CD14-positive monocyte (primary cell): Measurements from ENCODE around the gene TTC39A. TPM values are rescaled to one million over a fixed set of nuclear protein-coding genes. Genes with fewer than 3 reads are reported as not detected.
"Not testable (repeated sequence)": the region's sequence is repeated elsewhere in the genome, so short reads cannot be mapped to it uniquely, and the experiment has no call there.

Experiments
- DNase-seq, 3 donors: peaks; one replicate each; pipeline ENCODE4 v3.0.0-alpha.2; 2011 to 2022
- H2AFZ ChIP-seq: 2 replicates; pipeline ENCODE4 v1.6.0; 2012; ENCODE audit warnings: mild to moderate bottlenecking, low read depth, low read length, inconsistent platforms; ENCODE audit not compliant: insufficient read depth, poor library complexity, severe bottlenecking
- H3K27ac ChIP-seq, 2 donors: 1 replicate in 1 of 2; 2 replicates in 1 of 2; pipeline ENCODE4 v1.5.1; 2012 to 2013; ENCODE audit warnings: low read length in 2 of 2, control low read depth in 1 of 2, inconsistent platforms in 1 of 2, low read depth in 1 of 2, mild to moderate bottlenecking in 1 of 2
- H3K27me3 ChIP-seq, 2 donors: one replicate each; pipeline versions ENCODE4 v1.6.0 to v1.6.1; 2011 to 2013; ENCODE audit warnings: low read length in 2 of 2; ENCODE audit not compliant: control insufficient read depth in 2 of 2, insufficient read depth in 2 of 2
- H3K36me3 ChIP-seq, 2 donors: replicated peaks in 1 of 2; 1 replicate in 1 of 2; 2 replicates in 1 of 2; pipeline versions ENCODE4 v1.5.1 to v1.6.1; 2012 to 2013; ENCODE audit warnings: low read length in 2 of 2, control low read depth in 1 of 2, inconsistent platforms in 1 of 2, mild to moderate bottlenecking in 1 of 2; ENCODE audit not compliant: insufficient read depth in 2 of 2, control insufficient read depth in 1 of 2
- H3K4me1 ChIP-seq, 2 donors: 1 replicate in 1 of 2; 2 replicates in 1 of 2; pipeline versions ENCODE4 v1.5.1 to v1.6.1; 2012 to 2013; ENCODE audit warnings: low read length in 2 of 2, control low read depth in 1 of 2, inconsistent platforms in 1 of 2, mild to moderate bottlenecking in 1 of 2, moderate library complexity in 1 of 2; ENCODE audit not compliant: insufficient read depth in 2 of 2, control insufficient read depth in 1 of 2
- H3K4me2 ChIP-seq: replicated peaks from 2 replicates; pipeline ENCODE3; 2012; ENCODE audit warnings: low read length, moderate library complexity, mild to moderate bottlenecking; ENCODE audit not compliant: poor library complexity, severe bottlenecking; ENCODE audit errors: extremely low read depth
- H3K4me3 ChIP-seq, 3 experiments: fragments of 200-600 bp in 1 of 3; sonication (generic) in 1 of 3; replicated peaks in 1 of 3; 1 replicate in 2 of 3; 2 replicates in 1 of 3; pipeline ENCODE4 v1.5.1; 2011 to 2013; ENCODE audit warnings: low read length in 3 of 3, mild to moderate bottlenecking in 3 of 3, control low read depth in 2 of 3, low read depth in 2 of 3, inconsistent platforms in 1 of 3, moderate library complexity in 1 of 3
- H3K79me2 ChIP-seq: 2 replicates; pipeline ENCODE4 v1.6.0; 2012; ENCODE audit warnings: mild to moderate bottlenecking, control low read depth, inconsistent platforms, low read length, moderate library complexity; ENCODE audit not compliant: insufficient read depth
- H3K9ac ChIP-seq: 2 replicates; pipeline ENCODE4 v1.6.0; 2017; ENCODE audit warnings: low read length, mild to moderate bottlenecking; ENCODE audit not compliant: insufficient read depth, poor library complexity, severe bottlenecking
- H3K9me3 ChIP-seq, 2 donors: replicated peaks in 1 of 2; 1 replicate in 1 of 2; 2 replicates in 1 of 2; pipeline versions ENCODE4 v1.5.1 to v1.6.1; 2012 to 2013; ENCODE audit warnings: low read length in 2 of 2, control low read depth in 1 of 2; ENCODE audit not compliant: control insufficient read depth in 1 of 2, insufficient read depth in 1 of 2
- H4K20me1 ChIP-seq: 2 replicates; pipeline ENCODE4 v1.6.0; 2012; ENCODE audit warnings: mild to moderate bottlenecking, low read length, control low read depth, moderate library complexity; ENCODE audit not compliant: insufficient read depth
- H3K27ac Mint-ChIP-seq, 7 donors: one replicate each; pipeline ENCODE4 v1.8.0; 2020; ENCODE audit warnings: mild to moderate bottlenecking in 7 of 7, mixed read lengths in 7 of 7, moderate library complexity in 6 of 7, inconsistent platforms in 2 of 7
- H3K27me3 Mint-ChIP-seq, 3 donors: one replicate each; pipeline ENCODE4 v1.8.0; 2021 to 2022; ENCODE audit warnings: low read depth in 3 of 3, mild to moderate bottlenecking in 3 of 3, mixed read lengths in 3 of 3, moderate library complexity in 3 of 3, inconsistent platforms in 1 of 3
- H3K36me3 Mint-ChIP-seq, 2 donors: one replicate each; pipeline ENCODE4 v1.8.0; 2020; ENCODE audit warnings: mixed read lengths in 2 of 2, inconsistent platforms in 1 of 2, mild to moderate bottlenecking in 1 of 2
- H3K4me1 Mint-ChIP-seq: one replicate; pipeline ENCODE4 v1.8.0; 2020; ENCODE audit warnings: mild to moderate bottlenecking, mixed read lengths
- H3K4me3 Mint-ChIP-seq, 2 donors: one replicate each; pipeline ENCODE4 v1.8.0; 2020; ENCODE audit warnings: mild to moderate bottlenecking in 2 of 2, mixed read lengths in 2 of 2, moderate library complexity in 1 of 2
- H3K9me3 Mint-ChIP-seq, 7 donors: one replicate each; pipeline ENCODE4 v1.8.0; 2020 to 2022; ENCODE audit warnings: mixed read lengths in 7 of 7, mild to moderate bottlenecking in 6 of 7, moderate library complexity in 6 of 7, inconsistent platforms in 2 of 7
- WGBS: methylation state at CpG from one replicate; pipeline ENCODE4 v1.1.5; 2013; ENCODE audit warnings: missing lambda C conversion rate; ENCODE audit not compliant: insufficient coverage; 5-methylcytosine and 5-hydroxymethylcytosine counted together
- intact Hi-C, 2 donors: fragments of 100-400 bp; cut with micrococcal nuclease; formaldehyde crosslinking; loops; one replicate each; pipeline versions ENCODE4 v1.15.0 to v1.15.1; 2023
- polyA plus RNA-seq, 3 donors: library from polyadenylated mRNA; depleted of rRNA in 1 of 3; unstranded in 2 of 3; stranded (reverse) in 1 of 3; fragments of 300-500 nt in 2 of 3; fragments of >200 nt in 1 of 3; fragmentation: Illumina TruSeq in 2 of 3; gene quantifications; 1 replicate in 2 of 3; 2 replicates in 1 of 3; pipeline ENCODE4 v1.2.3, GENCODE V29; 2012 to 2021
- TF ChIP-seq, protein P1 (sequence below): fragments of 200-600 bp; IDR thresholded peaks from one replicate; pipeline ENCODE4 v1.8.0; 2022; ENCODE audit warnings: antibody characterized with exemption, mild to moderate bottlenecking

TTC39A gene
- polyA plus RNA-seq, 3 donors = 0.16 TPM; not detected in 2

DNA sequence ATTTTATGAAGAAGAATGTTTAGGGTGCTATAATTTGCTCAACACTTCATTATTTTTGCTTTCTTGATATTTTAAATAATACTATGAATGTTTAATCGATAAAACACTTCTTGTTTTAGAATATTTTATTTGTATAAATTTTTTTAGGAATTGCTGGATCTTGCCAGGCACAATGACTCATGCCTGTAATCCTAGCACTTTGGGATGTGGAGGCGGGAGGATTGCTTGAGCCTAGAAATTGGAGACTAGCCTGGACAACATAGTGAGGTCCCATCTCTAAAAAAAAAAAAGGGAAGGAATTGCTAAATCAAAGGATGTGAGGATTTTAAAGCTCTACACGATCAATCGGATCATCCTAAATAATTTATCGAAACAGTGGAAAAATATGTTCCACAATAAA, 76.7 kb downstream of the TTC39A start:
- H3K36me3 ChIP-seq = peaks cover 4 to 6% of the 10 kb centered on the region in 2 donors
- H3K27ac Mint-ChIP-seq = no peak overlapping the region
- TF ChIP-seq, protein P1, sequence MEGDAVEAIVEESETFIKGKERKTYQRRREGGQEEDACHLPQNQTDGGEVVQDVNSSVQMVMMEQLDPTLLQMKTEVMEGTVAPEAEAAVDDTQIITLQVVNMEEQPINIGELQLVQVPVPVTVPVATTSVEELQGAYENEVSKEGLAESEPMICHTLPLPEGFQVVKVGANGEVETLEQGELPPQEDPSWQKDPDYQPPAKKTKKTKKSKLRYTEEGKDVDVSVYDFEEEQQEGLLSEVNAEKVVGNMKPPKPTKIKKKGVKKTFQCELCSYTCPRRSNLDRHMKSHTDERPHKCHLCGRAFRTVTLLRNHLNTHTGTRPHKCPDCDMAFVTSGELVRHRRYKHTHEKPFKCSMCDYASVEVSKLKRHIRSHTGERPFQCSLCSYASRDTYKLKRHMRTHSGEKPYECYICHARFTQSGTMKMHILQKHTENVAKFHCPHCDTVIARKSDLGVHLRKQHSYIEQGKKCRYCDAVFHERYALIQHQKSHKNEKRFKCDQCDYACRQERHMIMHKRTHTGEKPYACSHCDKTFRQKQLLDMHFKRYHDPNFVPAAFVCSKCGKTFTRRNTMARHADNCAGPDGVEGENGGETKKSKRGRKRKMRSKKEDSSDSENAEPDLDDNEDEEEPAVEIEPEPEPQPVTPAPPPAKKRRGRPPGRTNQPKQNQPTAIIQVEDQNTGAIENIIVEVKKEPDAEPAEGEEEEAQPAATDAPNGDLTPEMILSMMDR = no peak
- intact Hi-C loops = no loop called here
- no peaks in the 10 kb centered on the region for H3K27me3 ChIP-seq
- no peak overlapping the region for H3K4me3 Mint-ChIP-seq
- no peaks in the 10 kb centered on the region for H3K9me3 ChIP-seq
- WGBS = no CpG with 5 or more reads among the region's 5 CpGs
- no peak overlapping the region for H3K4me2 ChIP-seq
- peaks cover 13 to 27% of the 10 kb centered on the region in 2 donors for H3K36me3 Mint-ChIP-seq
- peaks cover 0 to 2% (median 0%) of the 10 kb centered on the region in 7 donors for H3K9me3 Mint-ChIP-seq
- DNase-seq = no peak
- no peaks in the 10 kb centered on the region for H3K27me3 Mint-ChIP-seq
- H3K9ac ChIP-seq = no peak overlapping the region
- H2AFZ ChIP-seq = no peak overlapping the region
- H4K20me1 ChIP-seq = peaks cover 98% of the 10 kb centered on the region
- H3K4me1 Mint-ChIP-seq = peaks cover 18% of the 10 kb centered on the region
- H3K4me3 ChIP-seq = no peak overlapping the region
- H3K79me2 ChIP-seq = peaks cover 97% of the 10 kb centered on the region
- no peaks in the 10 kb centered on the region for H3K4me1 ChIP-seq
- H3K27ac ChIP-seq = no peak overlapping the region

DNA sequence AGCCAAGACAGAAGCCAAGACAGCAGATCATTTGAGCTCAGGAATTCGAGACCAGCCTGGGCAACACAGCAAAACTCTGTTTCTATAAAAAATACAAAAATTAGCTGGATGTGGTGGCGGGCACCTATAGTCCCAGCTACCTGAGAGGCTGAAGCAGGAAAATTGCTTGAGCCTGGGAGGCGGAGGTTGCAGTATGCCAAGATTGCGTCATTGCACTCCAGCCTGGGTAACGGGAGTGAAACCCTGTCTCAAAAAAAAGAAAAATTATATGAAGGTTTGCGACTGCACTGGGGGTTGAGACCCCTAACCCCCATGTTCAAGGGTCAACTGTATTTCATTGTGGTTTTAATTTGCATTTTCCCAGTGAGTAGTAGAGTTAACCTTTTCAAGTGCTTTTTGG, 78.0 kb downstream of the TTC39A start:
- Mint-ChIP-seq H3K4me1 (peaks cover 20% of the 10 kb centered on the region), H3K9me3 (peaks cover 0 to under 1% (median 0%) of the 10 kb centered on the region in 7 donors), H3K27me3 (no peaks in the 10 kb centered on the region), H3K27ac (peak overlapping the region in 1 of 7 donors; percentile 42), H3K36me3 (peaks cover 10 to 24% of the 10 kb centered on the region in 2 donors), H3K4me3 (no peak overlapping the region)
- Histone ChIP-seq H3K4me1 (no peaks in the 10 kb centered on the region), H2AFZ (no peak overlapping the region), H3K36me3 (peaks cover 4 to 6% of the 10 kb centered on the region in 2 donors), H3K9me3 (no peaks in the 10 kb centered on the region), H4K20me1 (peaks cover 98% of the 10 kb centered on the region), H3K79me2 (peaks cover 97% of the 10 kb centered on the region), H3K27me3 (no peaks in the 10 kb centered on the region), H3K27ac (no peak overlapping the region), H3K4me3 (no peak overlapping the region), H3K4me2 (no peak overlapping the region), H3K9ac (no peak overlapping the region)
- TF ChIP-seq, protein P1 = no peak
- WGBS = 100% methylated on average over 3 of the region's 6 CpGs
- no peak for DNase-seq
- intact Hi-C loops = no loop called here

DNA sequence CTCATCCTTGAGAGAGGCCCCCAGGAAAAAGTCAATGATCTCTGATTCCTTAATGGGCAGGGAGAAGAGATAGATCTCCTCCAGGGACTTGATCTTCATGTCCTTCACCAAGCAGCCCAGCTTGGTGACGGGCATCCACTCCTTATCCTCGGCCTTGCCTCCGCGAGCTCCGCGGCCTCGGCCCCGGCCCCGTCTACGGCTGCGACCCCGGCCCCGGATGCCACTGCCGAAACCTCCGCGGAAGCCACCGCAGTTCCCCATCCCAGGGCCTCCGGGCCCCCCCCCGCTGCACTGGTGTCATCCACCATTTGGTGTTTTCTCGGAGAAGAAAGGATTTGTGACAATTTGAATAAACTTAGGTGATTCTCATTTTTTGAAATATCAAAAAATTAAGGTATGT, 79.2 kb downstream of the TTC39A start:
- H3K9ac ChIP-seq, H2AFZ ChIP-seq, H3K27ac Mint-ChIP-seq, H3K4me2 ChIP-seq, H3K4me1 ChIP-seq, H3K27me3 Mint-ChIP-seq, DNase-seq, H3K4me3 ChIP-seq, H3K4me3 Mint-ChIP-seq, intact Hi-C loops, H3K36me3 ChIP-seq, H3K27ac ChIP-seq, H3K9me3 Mint-ChIP-seq, H3K9me3 ChIP-seq, H3K27me3 ChIP-seq: not testable (repeated sequence)
- Histone ChIP-seq H3K79me2 (peaks cover 98% of the 10 kb centered on the region), H4K20me1 (peaks cover 100% of the 10 kb centered on the region)
- WGBS = 100% methylated on average over 3 of the region's 20 CpGs
- peaks cover 31% of the 10 kb centered on the region for H3K4me1 Mint-ChIP-seq
- H3K36me3 Mint-ChIP-seq = peaks cover 6 to 21% of the 10 kb centered on the region in 2 donors
